HG03439 (cell line): ENCODE measurements around the gene TBC1D22A.

Experiments used
- ATAC-seq: cut with Tn5 transposase; IDR thresholded peaks from one replicate; pipeline ENCODE4 v1.9.1; 2021; ENCODE audit warnings: mild to moderate bottlenecking, moderate library complexity; ENCODE audit not compliant: unreplicated experiment

TBC1D22A gene

GRCh38 chr22:46852771-46853170, 90.3 kb downstream of the TBC1D22A start:
- no peak for ATAC-seq

- no peak for ATAC-seq
Measured at GRCh38 chr22:46853191-46853590, 90.7 kb downstream of the TBC1D22A start.

- ATAC-seq = no peak
Measured at GRCh38 chr22:46854125-46854870, 91.8 kb downstream of the TBC1D22A start.

GRCh38 chr22:46855681-46856080, 93.2 kb downstream of the TBC1D22A start:
- ATAC-seq = no peak

GRCh38 chr22:46856661-46857060, 94.2 kb downstream of the TBC1D22A start:
- ATAC-seq = no peak

- no peak for ATAC-seq
Measured at GRCh38 chr22:46857142-46857884, 94.9 kb downstream of the TBC1D22A start.

- ATAC-seq = no peak
Measured at GRCh38 chr22:46857885-46858143, 95.4 kb downstream of the TBC1D22A start.

- no peak for ATAC-seq
Measured at GRCh38 chr22:46858181-46858771, 95.8 kb downstream of the TBC1D22A start.

GRCh38 chr22:46860562-46860961, 98.1 kb downstream of the TBC1D22A start:
- ATAC-seq = no peak

- ATAC-seq = no peak
Measured at GRCh38 chr22:46861468-46862367, 99.3 kb downstream of the TBC1D22A start.

GRCh38 chr22:46862418-46863324, 100.2 kb downstream of the TBC1D22A start:
- no peak for ATAC-seq

- ATAC-seq = no peak
Measured at GRCh38 chr22:46863794-46864193, 101.3 kb downstream of the TBC1D22A start.

GRCh38 chr22:46864314-46865051, 102.0 kb downstream of the TBC1D22A start:
- ATAC-seq = no peak

- no peak for ATAC-seq
Measured at GRCh38 chr22:46865052-46865434, 102.6 kb downstream of the TBC1D22A start.

GRCh38 chr22:46865642-46866041, 103.2 kb downstream of the TBC1D22A start:
- no peak for ATAC-seq

- ATAC-seq = no peak
Measured at GRCh38 chr22:46866591-46866990, 104.1 kb downstream of the TBC1D22A start.

- ATAC-seq = no peak
Measured at GRCh38 chr22:46867106-46867505, 104.7 kb downstream of the TBC1D22A start.

GRCh38 chr22:46869329-46869728, 106.9 kb downstream of the TBC1D22A start:
- ATAC-seq = no peak

- ATAC-seq = no peak
Measured at GRCh38 chr22:46869831-46870441, 107.5 kb downstream of the TBC1D22A start.
